ENCODE measurements around the gene RAB11FIP2. TPM values are rescaled to one million over a fixed set of nuclear protein-coding genes. Genes with fewer than 3 reads are reported as not detected.

RAB11FIP2 gene
- total RNA-seq, 1 donor from 2014 or later = 20.6 TPM

GRCh38 chr10:117970962-117971361 lies 75.8 kb downstream of the RAB11FIP2 start:
- H3K4me1 Mint-ChIP-seq (ENCODE audit: unreplicated experiment) = peaks cover 5% of the 10 kb centered on the region
- H3K27me3 Mint-ChIP-seq = peaks cover 2% of the 10 kb centered on the region
- H3K36me3 Mint-ChIP-seq = no peaks in the 10 kb centered on the region
- H3K27ac Mint-ChIP-seq = no peak overlapping the region
- TF ChIP-seq CTCF (conservative IDR thresholded peaks at IDR 0.05) = no peak
- no peak for DNase-seq (ENCODE audit: extremely low spot score, unreplicated experiment)
- H3K4me3 Mint-ChIP-seq = no peak overlapping the region
- H3K9me3 Mint-ChIP-seq = peaks cover 3% of the 10 kb centered on the region

GRCh38 chr10:117969592-117969991 lies 77.1 kb downstream of the RAB11FIP2 start:
- H3K27me3 Mint-ChIP-seq = peaks cover 2% of the 10 kb centered on the region
- H3K27ac Mint-ChIP-seq = no peak overlapping the region
- TF ChIP-seq CTCF (conservative IDR thresholded peaks at IDR 0.05) = no peak
- H3K4me1 Mint-ChIP-seq (ENCODE audit: unreplicated experiment) = peaks cover 5% of the 10 kb centered on the region
- peaks cover 3% of the 10 kb centered on the region for H3K9me3 Mint-ChIP-seq
- H3K4me3 Mint-ChIP-seq = no peak overlapping the region
- DNase-seq (ENCODE audit: extremely low spot score, unreplicated experiment) = no peak
- no peaks in the 10 kb centered on the region for H3K36me3 Mint-ChIP-seq

- H3K4me3 Mint-ChIP-seq = no peak overlapping the region
- DNase-seq (ENCODE audit: extremely low spot score, unreplicated experiment) = no peak
- H3K4me1 Mint-ChIP-seq (ENCODE audit: unreplicated experiment) = peaks cover 13% of the 10 kb centered on the region
- H3K27ac Mint-ChIP-seq = no peak overlapping the region
- H3K27me3 Mint-ChIP-seq = peaks cover 2% of the 10 kb centered on the region
- peaks cover 3% of the 10 kb centered on the region for H3K9me3 Mint-ChIP-seq
- TF ChIP-seq CTCF (conservative IDR thresholded peaks at IDR 0.05) = no peak
- no peaks in the 10 kb centered on the region for H3K36me3 Mint-ChIP-seq
Measured at GRCh38 chr10:117968354-117969182, 78.2 kb downstream of the RAB11FIP2 start.

GRCh38 chr10:117967149-117967650 lies 79.5 kb downstream of the RAB11FIP2 start:
- TF ChIP-seq CTCF (conservative IDR thresholded peaks at IDR 0.05) = no peak
- H3K27ac Mint-ChIP-seq = no peak overlapping the region
- H3K4me3 Mint-ChIP-seq = no peak overlapping the region
- peaks cover 13% of the 10 kb centered on the region for H3K4me1 Mint-ChIP-seq (ENCODE audit: unreplicated experiment)
- no peaks in the 10 kb centered on the region for H3K27me3 Mint-ChIP-seq
- no peaks in the 10 kb centered on the region for H3K36me3 Mint-ChIP-seq
- no peaks in the 10 kb centered on the region for H3K9me3 Mint-ChIP-seq
- no peak for DNase-seq (ENCODE audit: extremely low spot score, unreplicated experiment)

- H3K36me3 Mint-ChIP-seq = no peaks in the 10 kb centered on the region
- DNase-seq (ENCODE audit: extremely low spot score, unreplicated experiment) = no peak
- no peak for TF ChIP-seq CTCF (conservative IDR thresholded peaks at IDR 0.05)
- H3K4me3 Mint-ChIP-seq = no peak overlapping the region
- no peak overlapping the region for H3K27ac Mint-ChIP-seq
- peaks cover 3% of the 10 kb centered on the region for H3K27me3 Mint-ChIP-seq
- no peaks in the 10 kb centered on the region for H3K9me3 Mint-ChIP-seq
- peaks cover 13% of the 10 kb centered on the region for H3K4me1 Mint-ChIP-seq (ENCODE audit: unreplicated experiment)
Measured at GRCh38 chr10:117965984-117966383, 80.8 kb downstream of the RAB11FIP2 start.
